H1 (cell line): ENCODE results near the gene SLIT2. TPM values are rescaled to one million over a fixed set of nuclear protein-coding genes. Genes with fewer than 3 reads are reported as not detected.
A peak's percentile ranks its signal among the peaks of the same experiment; 100 is the strongest.

Source experiments
- CTCF ChIA-PET: fragments of 300-600 bp; sonication (Branson Sonifier 250); formaldehyde crosslinking; loops from one replicate; lab custom pipeline; 2021; ENCODE audit not compliant: partially characterized antibody; lab: Charles Lee
- POLR2A ChIA-PET: fragments of 300-600 bp; sonication (Branson Sonifier 250); formaldehyde crosslinking; loops from one replicate; lab custom pipeline; 2021; ENCODE audit warnings: inconsistent platforms; ENCODE audit not compliant: partially characterized antibody; lab: Charles Lee
- DNase-seq, 2 experiments: peaks; one replicate each; pipeline versions ENCODE4 v3.0.0 to v3.0.0-alpha.2; 2010 to 2022; ENCODE audit warnings: low spot score in 2 of 2, low read depth in 1 of 2, mixed read lengths in 1 of 2
- FAIRE-seq: peaks from 2 replicates; lab custom pipeline; 2011; peaks lifted over from hg19 to GRCh38; lab: Jason Lieb, UNC
- H2AFZ ChIP-seq: 2 replicates; pipeline ENCODE4 v1.8.1; 2012; ENCODE audit warnings: low read length, inconsistent platforms
- H2AK5ac ChIP-seq: 2 replicates; pipeline ENCODE4 v1.6.1; 2013; ENCODE audit warnings: low read depth, low read length
- H2BK120ac ChIP-seq: replicated peaks from 2 replicates; pipeline ENCODE3; 2013; ENCODE audit warnings: low read depth, low read length, inconsistent platforms
- H2BK12ac ChIP-seq: 2 replicates; pipeline ENCODE4 v1.6.1; 2013; ENCODE audit warnings: low read depth, low read length
- H2BK15ac ChIP-seq: 2 replicates; pipeline ENCODE4 v1.6.1; 2013; ENCODE audit warnings: low read length
- H2BK20ac ChIP-seq: 2 replicates; pipeline ENCODE4 v1.6.1; 2013; ENCODE audit warnings: low read length
- H2BK5ac ChIP-seq: 2 replicates; pipeline ENCODE4 v1.6.1; 2013; ENCODE audit warnings: low read depth, low read length
- H3K14ac ChIP-seq: 2 replicates; pipeline ENCODE4 v1.6.1; 2013; ENCODE audit warnings: inconsistent platforms; ENCODE audit not compliant: insufficient read length
- H3K18ac ChIP-seq: 2 replicates; pipeline ENCODE4 v1.6.1; 2013; ENCODE audit warnings: low read length; ENCODE audit errors: extremely low read depth
- H3K23ac ChIP-seq: 2 replicates; pipeline ENCODE4 v1.6.1; 2013; ENCODE audit warnings: inconsistent platforms; ENCODE audit not compliant: insufficient read length
- H3K23me2 ChIP-seq: 2 replicates; pipeline ENCODE4 v1.6.1; 2013; ENCODE audit warnings: low read depth, low read length
- H3K27ac ChIP-seq: 2 replicates; pipeline ENCODE4 v1.6.1; 2011; ENCODE audit warnings: low read depth, low read length, inconsistent platforms
- H3K27me3 ChIP-seq, 4 experiments: replicated peaks in 1 of 4; 1 replicate in 1 of 4; 2 replicates in 3 of 4; pipeline versions ENCODE4 v1.6.1 to v1.8.1; 2011 to 2013; ENCODE audit warnings: low read length in 3 of 4, mild to moderate bottlenecking in 3 of 4, inconsistent platforms in 2 of 4, mixed read lengths in 2 of 4, moderate library complexity in 1 of 4; ENCODE audit not compliant: control insufficient read depth in 3 of 4, insufficient read depth in 3 of 4; ENCODE audit errors: extremely low read depth in 1 of 4
- H3K36me3 ChIP-seq, 4 experiments: 2 replicates each; pipeline versions ENCODE4 v1.6.1 to v1.8.1; 2011 to 2013; ENCODE audit warnings: mild to moderate bottlenecking in 4 of 4, low read length in 3 of 4, moderate library complexity in 2 of 4, control low read depth in 1 of 4, inconsistent platforms in 1 of 4; ENCODE audit not compliant: insufficient read depth in 4 of 4, control insufficient read depth in 2 of 4
- H3K4ac ChIP-seq: replicated peaks from 2 replicates; pipeline ENCODE3; 2013; ENCODE audit warnings: low read length, low read depth, mixed read lengths, inconsistent platforms; ENCODE audit not compliant: insufficient read length
- H3K4me1 ChIP-seq, 4 experiments: replicated peaks in 1 of 4; 1 replicate in 1 of 4; 2 replicates in 3 of 4; pipeline versions ENCODE4 v1.6.1 to v1.8.1; 2011 to 2013; ENCODE audit warnings: low read length in 3 of 4, inconsistent platforms in 2 of 4, mixed read lengths in 1 of 4; ENCODE audit not compliant: insufficient read depth in 4 of 4, control insufficient read depth in 3 of 4
- H3K4me2 ChIP-seq, 2 experiments: 2 replicates each; pipeline versions ENCODE4 v1.6.1 to v1.8.1; 2011 to 2013; ENCODE audit warnings: low read depth in 2 of 2, low read length in 2 of 2, control low read depth in 1 of 2, inconsistent platforms in 1 of 2, mild to moderate bottlenecking in 1 of 2; ENCODE audit not compliant: insufficient read depth in 1 of 2
- H3K4me3 ChIP-seq, 4 experiments: fragments of 200-600, 300-600 bp in 1 of 4; sonication (generic), shearing (Covaris generic), sonication (Bioruptor Twin) in 1 of 4; 2 replicates each; pipeline versions ENCODE4 v1.5.1 to v1.8.1; 2011 to 2016; ENCODE audit warnings: low read length in 4 of 4, low read depth in 3 of 4, control low read depth in 2 of 4, inconsistent platforms in 2 of 4, mild to moderate bottlenecking in 2 of 4, mixed read lengths in 1 of 4, moderate library complexity in 1 of 4; ENCODE audit not compliant: insufficient read depth in 2 of 4; ENCODE audit errors: extremely low read depth in 1 of 4
- H3K56ac ChIP-seq: replicated peaks from 2 replicates; pipeline ENCODE3; 2013; ENCODE audit warnings: low read depth, mild to moderate bottlenecking, mixed read lengths, low read length, inconsistent platforms; ENCODE audit not compliant: insufficient read length
- H3K79me1 ChIP-seq: 2 replicates; pipeline ENCODE4 v1.6.1; 2013; ENCODE audit warnings: low read depth, low read length, control low read depth
- H3K79me2 ChIP-seq, 2 experiments: 2 replicates each; pipeline versions ENCODE4 v1.6.1 to v1.8.1; 2012 to 2013; ENCODE audit warnings: low read length in 2 of 2, mild to moderate bottlenecking in 2 of 2, inconsistent platforms in 1 of 2; ENCODE audit not compliant: insufficient read depth in 2 of 2, control insufficient read depth in 1 of 2
- H3K9ac ChIP-seq, 4 experiments: replicated peaks in 1 of 4; 1 replicate in 1 of 4; 2 replicates in 3 of 4; pipeline versions ENCODE4 v1.6.1 to v1.8.1; 2011 to 2013; ENCODE audit warnings: low read depth in 3 of 4, low read length in 3 of 4, control low read depth in 2 of 4, mild to moderate bottlenecking in 2 of 4, moderate library complexity in 2 of 4, inconsistent platforms in 1 of 4; ENCODE audit errors: extremely low read depth in 1 of 4
- H3K9me3 ChIP-seq, 2 experiments: 2 replicates each; pipeline versions ENCODE4 v1.6.1 to v1.8.1; 2012 to 2013; ENCODE audit warnings: mild to moderate bottlenecking in 2 of 2, moderate library complexity in 2 of 2, control low read depth in 1 of 2, inconsistent platforms in 1 of 2, low read depth in 1 of 2, low read length in 1 of 2, mixed read lengths in 1 of 2; ENCODE audit not compliant: insufficient read depth in 2 of 2
- H4K20me1 ChIP-seq, 2 experiments: replicated peaks in 1 of 2; 2 replicates each; pipeline versions ENCODE3 to v1.8.1; 2011 to 2013; ENCODE audit warnings: inconsistent platforms in 2 of 2, low read length in 2 of 2, mild to moderate bottlenecking in 1 of 2; ENCODE audit not compliant: insufficient read depth in 2 of 2, control insufficient read depth in 1 of 2
- H4K5ac ChIP-seq: 2 replicates; pipeline ENCODE4 v1.6.1; 2013; ENCODE audit warnings: low read length, low read depth, mixed read lengths, inconsistent platforms; ENCODE audit not compliant: insufficient read length
- H4K8ac ChIP-seq: 2 replicates; pipeline ENCODE4 v1.8.0; 2013; ENCODE audit warnings: mild to moderate bottlenecking, moderate library complexity, low read length, inconsistent platforms; ENCODE audit not compliant: insufficient read depth; ENCODE audit errors: extremely low read depth
- H4K91ac ChIP-seq: replicated peaks from 2 replicates; pipeline ENCODE3; 2013; ENCODE audit warnings: low read length, mixed read lengths, inconsistent platforms; ENCODE audit not compliant: insufficient read length
- ASH2L ChIP-seq: fragments of 200-600, 300-600 bp; sonication (generic); IDR thresholded peaks from one replicate; pipeline ENCODE4 v1.7.1; 2017; ENCODE audit warnings: low read length
- CTCF ChIP-seq, 3 experiments: IDR thresholded peaks; 1 replicate in 2 of 3; 2 replicates in 1 of 3; pipeline versions ENCODE4 v1.5.1 to v1.6.1; 2011; ENCODE audit warnings: low read length in 3 of 3, mild to moderate bottlenecking in 3 of 3, inconsistent platforms in 2 of 3, low read depth in 1 of 3, moderate library complexity in 1 of 3; ENCODE audit not compliant: insufficient read depth in 1 of 3; ENCODE audit errors: control extremely low read depth in 1 of 3
- EZH2 ChIP-seq: fragments of 200-600 bp; sonication (generic); IDR thresholded peaks from 2 replicates; pipeline ENCODE4 v1.7.1; 2012; ENCODE audit warnings: low read depth, mild to moderate bottlenecking, moderate library complexity, low read length, inconsistent platforms; ENCODE audit not compliant: severe bottlenecking
- KDM1A ChIP-seq: fragments of 200-600, 300-600 bp; sonication (generic); IDR thresholded peaks from 2 replicates; pipeline ENCODE4 v1.7.1; 2016; ENCODE audit warnings: mild to moderate bottlenecking, low read length, borderline replicate concordance
- NRF1 ChIP-seq: IDR thresholded peaks from 2 replicates; pipeline ENCODE4 v1.6.1; 2011; ENCODE audit warnings: mild to moderate bottlenecking, low read depth, low read length, improper control_type of control experiment
- SRF ChIP-seq: IDR thresholded peaks from 2 replicates; pipeline ENCODE4 v1.6.1; 2011; ENCODE audit warnings: mild to moderate bottlenecking, low read depth, low read length, moderate library complexity
- SUZ12 ChIP-seq: fragments of 200-600 bp; sonication (generic); IDR thresholded peaks from 2 replicates; pipeline ENCODE4 v1.6.1; 2012; ENCODE audit warnings: mild to moderate bottlenecking, inconsistent platforms, low read length, moderate library complexity, mixed read lengths
- TAF1 ChIP-seq: IDR thresholded peaks from 2 replicates; pipeline ENCODE4 v1.6.1; 2011; ENCODE audit warnings: mild to moderate bottlenecking, low read depth, low read length
- ZNF274 ChIP-seq: IDR thresholded peaks from 2 replicates; pipeline ENCODE4 v1.7.0; 2012; ENCODE audit warnings: low read length, borderline replicate concordance; ENCODE audit errors: extremely low read depth
- WGBS, 2 experiments: shearing (Covaris generic) in 1 of 2; methylation state at CpG; one replicate each; pipeline versions ENCODE4 v1.1.6 to v1.1.7; 2013 to 2015; ENCODE audit warnings: low lambda C conversion rate in 2 of 2, mixed read lengths in 2 of 2, inconsistent platforms in 1 of 2, low coverage in 1 of 2, missing lambda C conversion rate in 1 of 2; ENCODE audit not compliant: insufficient replicate concordance in 2 of 2, insufficient coverage in 1 of 2, insufficient read length in 1 of 2; ENCODE audit errors: extremely low coverage in 1 of 2, missing lambda C conversion rate in 1 of 2; 5-methylcytosine and 5-hydroxymethylcytosine counted together
- polyA plus RNA-seq, 7 experiments: library from polyadenylated mRNA; depleted of rRNA in 3 of 7; stranded (reverse) in 5 of 7; unstranded in 2 of 7; fragments of >200 nt in 5 of 7; fragments of 200-250 nt in 2 of 7; gene quantifications; 1 replicate in 5 of 7; 2 replicates in 1 of 7; 4 replicates in 1 of 7; pipeline versions ENCODE4 v1.2.1 to v1.2.3, GENCODE V29; 2011 to 2013; ENCODE audit warnings: missing spikeins in 2 of 7, mixed read lengths in 2 of 7
- total RNA-seq: library from RNA; stranded (reverse); fragmentation: NEBNext Ultra II Directional; extraction: Animal tissue kit (Norgen Biotek cat#: 25700); gene quantifications from 2 replicates; pipeline ENCODE4 v1.2.1, GENCODE V29; 2021

SLIT2 gene
- total and polyA plus RNA-seq, 2 of the 8 experiments (the other 6 are each of a cell fraction or from before 2014, with no cell fraction given) = 2.0 to 13.7 TPM

DNA sequence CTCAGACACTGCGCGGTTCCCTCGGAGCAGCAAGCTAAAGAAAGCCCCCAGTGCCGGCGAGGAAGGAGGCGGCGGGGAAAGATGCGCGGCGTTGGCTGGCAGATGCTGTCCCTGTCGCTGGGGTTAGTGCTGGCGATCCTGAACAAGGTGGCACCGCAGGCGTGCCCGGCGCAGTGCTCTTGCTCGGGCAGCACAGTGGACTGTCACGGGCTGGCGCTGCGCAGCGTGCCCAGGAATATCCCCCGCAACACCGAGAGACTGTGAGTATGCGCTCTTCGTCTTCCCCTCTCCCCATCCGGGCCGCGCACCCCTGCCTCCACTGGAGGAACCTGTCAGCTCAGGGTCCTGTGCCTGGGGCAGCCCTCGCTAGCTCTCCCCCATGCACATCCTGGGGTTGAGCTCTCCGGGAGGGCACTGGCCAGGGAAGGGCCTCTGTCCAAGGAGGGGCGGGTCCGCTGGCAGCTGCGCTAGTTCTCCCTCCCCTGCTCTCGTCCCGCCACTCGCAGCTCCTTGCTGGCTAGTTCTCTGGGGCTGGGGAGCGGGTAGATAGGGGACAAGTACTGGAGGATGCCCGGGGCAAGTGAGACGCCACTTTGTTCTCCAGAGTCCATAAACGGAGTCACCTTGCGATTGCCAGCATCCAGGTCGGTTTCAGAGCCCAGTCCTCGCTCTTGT lies 2.2 kb downstream of the SLIT2 start:
- Histone ChIP-seq H3K79me1 (no peaks in the 10 kb centered on the region), H3K23me2 (peaks cover 33% of the 10 kb centered on the region), H2BK12ac (no peak overlapping the region), H4K8ac (no peak overlapping the region), H2BK20ac (no peak overlapping the region), H3K4me1 (peaks cover 2 to 27% (median 16%) of the 10 kb centered on the region in 4 experiments; a peak in 6 of 7 replicates), H3K4me3 (peak overlapping the region; percentile 48 to 83 (median 70)), H2AK5ac (no peak overlapping the region), H3K36me3 (no peaks in the 10 kb centered on the region), H2BK15ac (no peak overlapping the region), H3K27ac (no peak overlapping the region), H4K91ac (no peak overlapping the region), H3K23ac (no peak overlapping the region), H3K9me3 (no peaks in the 10 kb centered on the region), H3K27me3 (peaks cover 31 to 61% (median 48%) of the 10 kb centered on the region in 4 experiments), H2BK120ac (no peak overlapping the region), H3K18ac (peak overlapping the region; percentile 48; the same call in 1 of the 2 replicates), H2AFZ (no peak overlapping the region; the same call in 1 of the 2 replicates), H3K4me2 (peak overlapping the region; percentile 94 to 99), H4K20me1 (peaks cover 18 to 25% of the 10 kb centered on the region in 2 experiments), H3K14ac (no peak overlapping the region), H3K9ac (peak overlapping the region in 2 of 4 experiments; percentile 42 to 45; a peak in 2 of 7 replicates), H3K79me2 (no peaks in the 10 kb centered on the region), H3K4ac (no peak overlapping the region), H2BK5ac (no peak overlapping the region), H4K5ac (no peak overlapping the region), H3K56ac (no peak overlapping the region)
- DNase-seq = peak in 1 of 2 experiments; percentile 67
- WGBS, 2 experiments = 3% methylated on average over 40 of the region's 43 CpGs; no CpG with 5 or more reads in 1 of the 2 experiments
- FAIRE-seq = no peak
- CTCF ChIA-PET = interaction anchor here (1.3 to 1.5 kb wide), 3 partner anchors 10 to 24 kb away, joined by 3 to 5 read pairs (median 3); no protein-coding TSS in a partner anchor
- POLR2A ChIA-PET = interaction anchor here (0.8 to 3.6 kb wide), 7 partner anchors 9 to 67 kb away, joined by 3 to 19 read pairs (median 3); no protein-coding TSS in a partner anchor
- peak; percentile 16 for TF ChIP-seq ASH2L
- TF ChIP-seq KDM1A = no peak
- TF ChIP-seq EZH2 = peak; percentile 78
- TF ChIP-seq NRF1 = no peak
- no peak for TF ChIP-seq ZNF274
- TF ChIP-seq CTCF (IDR thresholded peaks at IDR 0.05; ENCODE audit: control extremely low read depth in 1 of 3, insufficient read depth in 1 of 3, low read depth in 1 of 3, low read length in 3 of 3) = no peak
- no peak for TF ChIP-seq SRF
- TF ChIP-seq TAF1 = no peak
- peak; percentile 84; the same call in 1 of the 2 replicates for TF ChIP-seq SUZ12
